ENCODE results near the gene DNASE1L1.

DNASE1L1 gene

DNA sequence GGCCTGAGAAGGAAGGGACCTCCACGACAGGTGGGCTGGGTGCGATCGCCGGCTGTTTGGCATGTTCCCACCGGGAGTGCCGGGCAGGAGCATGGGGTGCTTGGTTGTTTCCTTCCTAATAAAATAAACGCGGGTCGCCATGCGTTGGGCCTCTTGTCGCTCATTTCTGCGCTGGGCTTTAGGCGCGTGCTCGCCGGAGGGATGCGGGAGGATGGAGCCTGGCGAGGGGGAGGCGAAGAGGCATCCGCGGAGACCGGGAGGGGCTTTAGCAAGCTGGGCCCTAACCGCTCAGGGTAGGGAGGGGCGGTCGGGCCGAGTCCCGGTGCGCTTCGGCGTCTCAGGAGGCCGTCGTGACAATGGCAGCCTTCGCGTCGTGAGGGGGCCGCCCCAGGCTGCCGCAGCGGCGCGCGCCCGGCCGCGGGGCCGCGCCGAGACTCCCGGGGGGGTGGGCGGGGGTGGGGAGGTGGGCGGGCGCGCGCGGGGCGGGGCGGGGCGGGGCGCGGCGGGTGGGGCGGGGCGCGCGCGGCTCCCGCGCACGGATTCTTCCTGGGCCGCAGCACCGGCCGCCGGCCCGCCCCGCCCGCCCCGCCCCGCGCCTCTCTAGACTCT is 27.4 kb upstream of the DNASE1L1 start:
- peak; percentile 66 for DNase-seq

DNA sequence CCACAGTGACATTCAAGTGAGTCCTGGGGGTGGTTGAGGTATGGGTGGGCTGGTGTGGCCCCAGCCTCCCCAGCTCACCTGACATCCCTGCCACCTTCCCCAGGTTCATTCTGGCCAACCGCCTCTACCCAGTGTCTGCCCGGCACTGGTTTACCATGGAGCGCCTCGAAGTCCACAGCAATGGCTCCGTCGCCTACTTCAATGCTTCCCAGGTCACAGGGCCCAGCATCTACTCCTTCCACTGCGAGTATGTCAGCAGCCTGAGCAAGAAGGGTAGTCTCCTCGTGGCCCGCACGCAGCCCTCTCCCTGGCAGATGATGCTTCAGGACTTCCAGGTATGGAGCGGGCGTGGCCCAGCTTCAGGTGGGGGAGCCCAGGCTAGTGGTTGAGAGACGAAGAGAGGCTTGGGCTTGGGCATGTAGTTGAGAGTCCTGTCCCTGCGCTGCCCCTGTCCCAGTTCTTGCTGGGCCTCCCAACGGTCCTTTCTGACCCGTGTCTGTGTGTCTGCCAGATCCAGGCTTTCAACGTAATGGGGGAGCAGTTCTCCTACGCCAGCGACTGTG is 26.2 kb upstream of the DNASE1L1 start:
- no peak for DNase-seq

DNA sequence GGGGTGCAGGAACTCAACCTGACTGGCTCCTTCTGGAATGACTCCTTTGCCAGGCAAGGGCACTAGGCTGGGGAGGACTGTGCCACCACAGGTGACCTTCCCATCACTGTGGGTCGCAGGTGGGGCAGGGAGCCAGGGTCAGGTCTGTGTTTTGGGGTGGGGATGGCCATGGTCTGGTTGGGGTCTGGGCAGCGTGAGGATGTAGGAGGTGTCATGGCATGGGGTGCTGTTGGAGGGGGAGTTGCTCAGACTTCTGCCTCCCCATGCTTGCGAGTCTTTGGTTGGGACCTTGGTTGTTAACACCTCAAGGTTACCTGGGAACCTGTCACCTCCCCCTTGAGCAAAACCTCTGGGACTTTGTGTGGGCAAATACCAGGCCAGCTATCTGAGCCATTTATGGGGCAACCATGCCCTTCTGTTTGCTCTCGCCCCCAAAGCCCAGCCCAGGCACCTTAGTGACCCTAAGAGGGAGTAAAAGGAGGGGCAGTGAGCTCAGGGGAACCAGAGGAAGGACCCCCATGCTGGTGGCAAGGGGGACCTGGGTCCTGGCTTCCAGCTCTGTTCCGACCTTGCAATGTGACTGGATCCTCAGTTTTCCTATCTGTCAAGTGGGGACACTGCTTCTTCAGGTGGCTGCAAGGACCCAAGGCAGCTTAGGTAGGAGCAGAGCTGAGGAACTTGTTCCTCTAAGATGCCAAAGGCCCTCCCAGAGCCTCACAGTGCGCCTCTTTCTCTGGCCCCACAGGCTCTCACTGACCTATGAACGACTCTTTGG is 25.5 kb upstream of the DNASE1L1 start:
- DNase-seq, result no peak

DNA sequence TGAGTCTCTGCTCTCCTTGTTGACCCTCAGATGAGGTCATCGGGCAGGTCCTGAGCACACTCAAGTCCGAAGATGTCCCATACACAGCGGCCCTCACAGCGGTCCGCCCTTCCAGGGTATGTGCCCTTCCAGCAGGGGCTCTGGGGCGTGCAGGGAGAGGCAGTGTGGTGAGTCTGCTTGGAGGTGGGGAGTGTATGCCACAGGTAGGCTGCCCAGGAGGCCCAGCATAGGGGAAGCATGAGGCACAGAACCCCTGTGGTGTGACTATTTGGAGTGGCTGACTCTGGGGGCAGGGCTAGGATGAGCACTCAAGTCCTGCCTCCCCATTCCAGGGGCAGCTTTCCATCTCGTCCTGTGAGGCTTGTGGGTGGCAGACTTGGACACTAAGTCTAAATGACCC is 24.6 kb upstream of the DNASE1L1 start:
- DNase-seq, result no peak

DNA sequence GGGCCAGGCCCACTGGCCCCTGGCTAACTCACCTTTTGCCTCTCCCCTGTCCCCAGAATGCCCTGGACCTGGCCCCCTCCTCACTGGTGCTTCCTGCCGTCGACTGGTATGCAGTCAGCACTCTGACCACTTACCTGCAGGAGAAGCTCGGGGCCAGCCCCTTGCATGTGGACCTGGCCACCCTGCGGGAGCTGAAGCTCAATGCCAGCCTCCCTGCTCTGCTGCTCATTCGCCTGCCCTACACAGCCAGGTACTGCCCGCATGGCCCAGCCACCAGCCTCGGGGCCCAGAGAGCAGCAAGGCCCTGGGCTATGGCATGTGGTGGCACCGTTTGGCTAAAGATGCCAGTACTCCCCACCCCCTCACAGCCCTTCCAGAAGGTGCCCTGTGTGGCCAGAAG is 23.2 kb upstream of the DNASE1L1 start:
- DNase-seq, result no peak

DNA sequence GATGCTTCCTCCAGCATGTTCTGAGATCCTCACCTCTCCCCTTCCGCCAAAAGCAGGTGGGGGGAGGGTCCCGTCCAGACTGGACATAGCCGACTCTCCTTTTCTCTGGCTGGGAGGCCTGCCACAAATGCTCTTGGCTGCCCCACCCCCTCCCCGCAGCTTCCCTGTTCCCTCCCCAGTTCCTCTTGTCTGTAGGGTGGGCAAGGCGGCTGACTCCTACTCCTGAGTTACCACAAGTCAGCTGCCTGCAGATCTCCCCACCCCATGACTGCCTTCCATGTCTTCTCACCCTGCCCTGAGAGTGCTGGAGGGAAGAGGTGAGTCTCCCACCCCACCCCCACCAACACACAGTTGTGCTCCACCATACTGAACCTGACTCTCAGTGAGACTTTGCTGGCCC is 22.3 kb upstream of the DNASE1L1 start:
- no peak for DNase-seq

DNA sequence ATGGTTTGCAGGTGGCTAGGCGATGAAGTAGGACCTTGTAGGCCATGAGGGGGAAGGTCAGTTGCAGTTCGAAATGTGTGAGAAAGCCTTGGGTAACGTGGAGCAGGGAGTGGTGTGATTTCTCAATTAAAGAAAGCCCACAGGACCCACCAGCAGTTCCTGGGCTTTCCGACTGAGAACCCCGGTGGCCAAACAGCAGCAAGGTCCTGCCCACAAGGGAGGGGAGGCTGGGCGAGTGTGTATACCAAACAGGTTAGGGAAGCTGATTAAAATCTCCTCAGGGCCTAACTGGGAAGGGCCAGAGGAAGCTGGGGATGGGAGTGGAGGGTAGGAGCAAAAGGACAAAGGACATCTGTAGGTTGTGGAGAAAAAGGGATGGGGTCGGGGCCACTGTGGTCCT is 21.9 kb upstream of the DNASE1L1 start:
- DNase-seq, result no peak

DNA sequence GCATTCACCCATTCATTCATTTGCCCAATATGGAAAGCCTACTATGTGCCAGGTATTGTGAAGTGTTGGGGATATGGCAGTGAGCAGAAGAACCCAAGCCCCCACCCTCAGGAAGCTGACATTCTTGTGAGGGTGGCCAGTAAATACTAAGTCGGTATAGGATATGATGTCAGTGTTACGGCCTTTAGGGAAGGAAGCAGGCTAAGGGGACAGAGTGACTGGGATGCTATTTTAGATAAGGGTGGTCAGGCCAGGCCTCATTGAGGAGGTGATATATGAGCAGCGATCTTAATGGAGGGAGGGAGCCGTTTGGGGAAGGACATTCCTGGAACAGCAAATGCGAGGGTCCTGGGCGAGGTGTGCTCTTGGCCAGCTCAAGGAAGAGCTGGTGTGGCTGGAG is 21.4 kb upstream of the DNASE1L1 start:
- DNase-seq, result no peak

DNA sequence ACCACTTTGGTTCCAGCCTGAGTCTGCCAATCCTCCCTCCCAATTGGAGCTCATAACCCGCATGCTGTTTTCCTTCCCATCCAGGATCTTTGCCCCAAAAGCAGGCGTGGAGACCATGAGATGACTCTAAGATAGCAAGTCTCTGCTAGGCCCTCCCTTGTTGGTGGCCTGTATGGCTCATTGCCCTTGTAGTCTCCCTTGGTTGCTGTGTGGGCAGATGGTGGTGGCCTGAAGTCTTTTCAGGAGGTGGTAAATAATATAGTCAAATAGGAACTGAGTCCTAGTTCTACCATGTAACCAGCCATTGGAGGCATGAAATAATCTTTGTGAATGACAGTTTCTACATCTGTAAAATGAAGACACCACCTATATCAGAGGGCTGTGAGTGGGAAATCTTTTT is 20.7 kb upstream of the DNASE1L1 start:
- no peak for DNase-seq

DNA sequence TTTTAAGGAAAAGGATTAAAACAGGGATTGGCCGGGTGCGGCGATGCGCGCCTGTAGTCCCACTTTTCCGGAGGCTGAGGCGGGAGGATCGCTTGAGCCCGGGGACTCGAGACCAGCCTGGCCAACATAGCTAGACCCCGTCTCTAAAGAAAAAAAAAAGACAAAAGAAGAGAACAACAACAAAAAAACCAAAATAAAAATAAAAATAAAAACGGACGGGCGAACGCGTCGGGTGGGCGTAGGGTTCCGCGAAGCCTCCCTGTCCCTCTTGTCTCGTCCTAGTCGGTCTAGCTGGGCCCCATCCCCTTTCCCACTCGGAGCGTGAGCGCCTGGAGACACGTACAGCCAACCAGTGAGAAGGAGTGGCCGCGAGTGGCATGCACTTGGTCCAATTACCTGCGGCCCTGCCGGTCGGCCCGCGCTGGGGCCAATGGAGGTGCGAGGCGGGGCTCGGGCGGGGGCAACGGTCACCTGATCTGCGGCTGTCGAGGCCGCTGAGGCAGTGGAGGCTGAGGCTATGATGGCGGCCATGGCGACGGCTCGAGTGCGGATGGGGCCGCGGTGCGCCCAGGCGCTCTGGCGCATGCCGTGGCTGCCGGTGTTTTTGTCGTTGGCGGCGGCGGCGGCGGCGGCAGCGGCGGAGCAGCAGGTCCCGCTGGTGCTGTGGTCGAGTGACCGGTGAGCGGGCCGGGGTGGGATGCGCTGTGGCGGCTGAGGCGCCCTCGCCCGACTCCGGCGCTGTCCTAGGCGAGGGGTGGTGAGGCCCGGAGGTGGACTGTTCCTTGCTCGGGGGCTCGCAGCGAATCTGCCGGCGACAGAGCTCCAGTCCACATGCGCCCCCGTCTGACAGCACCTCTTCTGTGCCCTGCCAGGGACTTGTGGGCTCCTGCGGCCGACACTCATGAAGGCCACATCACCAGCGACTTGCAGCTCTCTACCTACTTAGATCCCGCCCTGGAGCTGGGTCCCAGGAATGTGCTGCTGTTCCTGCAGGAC is 19.4 kb upstream of the DNASE1L1 start, which contains the start of gene ATP6AP1:
Gene ATP6AP1 (plus strand): TSS at position 502 of the 996 bp plus-strand sequence. CDS start 16 bp downstream, at position 518.
- peak; percentile 97 for DNase-seq

DNA sequence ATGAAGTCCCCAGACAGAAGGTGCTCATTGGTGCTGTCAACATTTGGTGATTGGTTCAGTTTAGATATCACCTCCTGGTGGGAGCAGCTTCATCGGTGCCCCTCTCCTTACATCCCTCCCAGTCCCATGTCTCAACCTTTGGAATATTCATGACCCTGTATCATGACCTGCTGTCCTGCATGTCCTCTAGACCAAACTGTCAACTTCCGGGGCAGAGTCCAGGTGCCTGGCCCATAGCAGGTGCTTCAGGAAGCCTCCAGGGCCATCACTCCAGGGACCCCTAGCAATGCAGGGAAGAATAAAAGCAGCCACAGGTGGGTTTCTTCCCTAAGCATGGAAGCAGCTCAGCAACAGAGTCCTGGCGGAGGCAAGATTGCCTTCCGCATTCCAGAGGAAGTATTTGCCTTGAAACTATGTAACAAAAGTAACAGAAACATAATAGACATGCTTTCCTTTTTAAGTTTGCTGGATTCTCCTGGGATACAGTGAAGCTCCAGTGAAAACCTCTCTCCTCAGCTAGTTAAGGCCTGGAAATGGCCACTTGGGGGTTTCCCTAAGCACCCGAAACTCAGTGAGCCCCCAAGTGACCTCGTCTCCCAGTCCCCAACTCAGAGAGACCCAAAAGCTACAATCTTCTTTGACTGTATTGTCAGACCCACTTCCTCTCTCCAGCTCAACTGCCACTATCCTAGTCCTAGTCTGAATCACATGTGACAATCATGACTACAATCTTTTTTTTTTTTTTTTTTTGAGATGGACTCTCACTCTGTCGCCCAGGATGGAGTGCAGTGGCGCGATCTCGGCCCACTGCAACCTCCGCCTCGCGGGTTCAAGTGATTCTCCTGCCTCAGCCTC is 18.1 kb upstream of the DNASE1L1 start:
- no peak for DNase-seq

DNA sequence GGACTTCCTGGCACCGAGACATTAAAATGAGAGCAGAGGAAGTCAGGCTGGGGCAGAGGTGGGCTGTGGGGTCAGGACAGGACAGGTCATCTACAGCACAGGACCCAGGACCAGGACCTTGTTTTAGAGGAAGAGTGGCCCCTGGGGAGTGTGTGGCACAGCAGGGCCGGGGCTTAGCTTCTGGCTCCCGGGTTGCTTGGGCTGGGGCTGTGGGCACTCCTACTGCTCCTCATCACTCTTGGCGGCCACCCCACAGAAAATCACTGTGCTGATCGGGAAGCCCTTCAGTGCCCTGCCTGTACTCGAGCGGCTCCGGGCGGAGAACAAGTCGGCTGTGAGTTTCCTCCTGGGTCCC is 11.3 kb upstream of the DNASE1L1 start:
- no peak for DNase-seq

DNA sequence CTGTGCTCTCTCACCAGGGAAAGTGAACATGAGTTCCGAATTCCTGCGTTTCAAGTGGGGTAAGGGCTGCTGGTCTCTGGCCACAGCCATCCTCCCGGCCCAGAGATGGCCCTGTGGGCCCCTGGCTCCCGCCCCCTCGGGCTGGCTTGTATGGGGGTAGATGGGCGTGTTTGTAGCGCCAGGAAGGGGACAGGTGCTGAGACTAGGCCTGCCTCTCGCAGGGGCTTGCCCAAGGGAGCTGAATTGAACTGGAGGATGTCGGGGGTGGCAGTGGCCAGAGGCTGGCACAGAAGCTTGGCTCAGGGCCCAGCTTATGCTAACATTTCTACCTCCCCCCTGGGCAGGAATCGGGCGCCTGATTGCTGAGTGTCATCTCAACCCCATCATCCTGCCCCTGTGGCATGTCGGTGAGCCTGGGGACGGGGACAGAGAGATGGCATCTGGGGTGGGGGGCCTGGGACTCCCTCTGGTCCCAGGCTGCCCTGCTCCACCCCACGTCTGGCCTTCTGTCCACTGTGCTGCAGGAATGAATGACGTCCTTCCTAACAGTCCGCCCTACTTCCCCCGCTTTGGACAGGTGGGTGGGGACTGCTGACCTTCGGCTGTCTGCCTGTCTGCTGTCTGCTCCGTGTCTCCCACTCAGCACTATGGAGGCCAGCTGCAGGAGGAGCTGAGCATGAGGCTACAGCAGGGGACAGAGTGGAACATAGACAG is 10.8 kb upstream of the DNASE1L1 start:
- no peak for DNase-seq

DNA sequence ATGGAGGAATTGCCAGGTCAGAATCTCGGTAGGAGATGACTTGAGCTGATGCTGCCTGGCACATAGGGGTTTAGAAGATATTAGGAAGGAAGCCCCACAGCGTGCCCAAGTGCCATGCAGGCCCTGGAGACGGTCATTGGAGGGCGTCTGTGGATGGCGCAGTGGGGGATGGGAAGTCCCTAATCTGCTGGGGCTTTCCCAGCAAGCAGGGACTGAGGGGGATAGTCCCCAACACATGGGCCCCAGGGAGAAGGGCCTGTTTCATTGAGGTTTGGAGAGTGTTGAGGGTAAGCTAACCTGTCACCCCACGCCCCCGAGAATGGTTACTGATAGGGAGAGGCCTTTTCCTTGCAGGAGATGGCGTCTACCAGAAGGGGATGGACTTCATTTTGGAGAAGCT is 10.1 kb upstream of the DNASE1L1 start:
- no peak for DNase-seq

DNA sequence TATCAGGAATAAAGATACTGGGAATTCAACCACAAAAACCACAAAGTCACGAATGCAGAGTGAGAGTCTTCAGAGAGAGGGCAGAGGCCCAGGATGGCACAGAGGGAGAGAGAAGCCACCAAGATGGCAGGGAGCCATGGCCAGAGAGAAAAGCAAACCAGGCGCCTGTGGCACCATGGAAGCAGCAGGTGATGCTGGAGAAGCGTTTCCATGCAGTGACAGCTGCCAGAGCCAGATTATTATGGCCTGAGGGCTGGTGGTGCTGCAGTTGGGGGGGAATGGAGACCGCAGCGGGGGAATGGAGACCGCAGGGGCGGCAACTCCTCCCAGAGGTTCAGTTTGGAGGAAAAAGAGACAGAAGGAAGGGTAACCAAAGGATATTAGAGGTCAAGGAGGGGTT is 8.1 kb upstream of the DNASE1L1 start:
- DNase-seq, result no peak

DNA sequence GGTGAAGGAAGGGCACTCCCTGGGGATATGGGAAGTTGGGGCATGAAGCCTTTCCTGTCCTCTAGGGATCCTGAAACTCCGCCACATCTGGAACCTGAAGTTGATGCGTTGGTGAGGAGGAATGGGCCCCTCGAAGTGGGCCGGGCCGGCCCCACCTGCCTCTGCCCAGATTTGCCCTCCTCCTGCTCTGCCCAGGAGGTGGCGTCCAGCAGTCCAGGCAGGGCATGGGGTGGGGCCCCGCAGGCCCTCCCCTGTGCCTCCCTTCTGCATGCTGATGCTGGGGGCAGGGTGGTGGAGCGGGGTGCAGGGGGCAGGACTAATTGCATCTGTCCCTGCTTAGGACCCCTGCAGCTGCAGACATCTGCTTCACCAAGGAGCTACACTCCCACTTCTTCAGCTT is 4.1 kb upstream of the DNASE1L1 start:
- DNase-seq, result no peak

DNA sequence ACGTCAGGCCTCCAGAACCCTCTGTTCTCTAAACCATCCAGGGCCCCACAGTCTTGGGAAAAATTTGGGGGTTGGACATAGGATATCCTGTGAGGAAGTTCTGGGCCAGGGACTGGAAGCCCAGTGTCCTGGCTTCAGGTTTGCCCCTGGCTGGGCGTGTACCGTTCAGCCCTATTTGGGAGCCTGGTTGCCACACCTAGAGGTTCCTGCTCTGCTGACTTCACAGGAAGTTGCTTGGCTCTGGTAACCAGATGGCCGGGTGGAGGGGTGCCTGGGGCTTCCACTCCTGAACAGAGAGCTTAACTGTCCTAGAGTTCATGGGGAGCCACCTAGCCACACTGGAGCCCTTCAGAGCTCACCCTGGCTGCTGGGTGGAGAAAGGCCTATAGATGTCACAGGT is 3.4 kb upstream of the DNASE1L1 start:
- DNase-seq, result no peak

DNA sequence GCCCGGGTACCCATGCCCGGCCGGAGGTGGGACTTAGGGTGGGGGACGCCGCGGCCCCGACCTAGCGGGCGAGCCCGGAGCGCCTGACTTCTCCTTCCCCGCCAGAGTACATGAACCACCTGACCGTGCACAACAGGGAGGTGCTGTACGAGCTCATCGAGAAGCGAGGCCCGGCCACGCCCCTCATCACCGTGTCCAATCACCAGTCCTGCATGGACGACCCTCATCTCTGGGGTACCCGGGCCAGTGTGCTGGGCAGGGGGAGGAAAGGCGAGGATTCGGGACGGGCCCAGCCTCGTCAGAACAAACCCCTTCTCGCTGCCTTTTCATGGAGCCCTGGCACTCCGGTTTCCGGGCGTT is 2.9 kb upstream of the DNASE1L1 start:
- peak; percentile 79 for DNase-seq

DNA sequence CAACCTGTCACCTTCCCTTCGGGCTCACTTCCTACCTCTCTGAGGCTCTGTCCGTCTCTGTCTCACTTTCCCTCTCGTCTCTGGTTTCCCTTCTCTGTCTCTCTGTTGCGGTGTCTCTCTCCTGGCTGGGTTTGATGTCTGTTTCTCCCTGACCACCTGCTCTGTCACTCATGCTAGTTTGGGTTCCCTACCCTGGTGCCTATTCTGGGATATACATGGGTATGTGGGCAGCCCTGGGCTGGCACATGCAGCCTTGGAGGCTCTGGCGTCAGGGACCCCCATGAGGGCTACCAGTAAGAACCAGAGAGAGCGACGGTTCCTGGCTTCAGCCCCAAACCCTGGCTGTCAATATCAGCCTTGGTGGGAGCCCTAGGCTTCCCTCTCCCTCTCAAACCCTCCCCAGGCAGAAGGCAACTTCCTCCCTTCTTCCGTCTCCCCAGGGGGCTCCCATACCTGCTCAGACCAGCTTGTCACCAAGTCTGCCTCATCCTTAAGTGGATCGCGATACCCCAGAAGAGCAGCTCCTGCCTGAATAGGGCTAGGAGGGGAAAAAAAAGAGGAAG is 314 bp downstream of the DNASE1L1 start:
- DNase-seq, result no peak

DNA sequence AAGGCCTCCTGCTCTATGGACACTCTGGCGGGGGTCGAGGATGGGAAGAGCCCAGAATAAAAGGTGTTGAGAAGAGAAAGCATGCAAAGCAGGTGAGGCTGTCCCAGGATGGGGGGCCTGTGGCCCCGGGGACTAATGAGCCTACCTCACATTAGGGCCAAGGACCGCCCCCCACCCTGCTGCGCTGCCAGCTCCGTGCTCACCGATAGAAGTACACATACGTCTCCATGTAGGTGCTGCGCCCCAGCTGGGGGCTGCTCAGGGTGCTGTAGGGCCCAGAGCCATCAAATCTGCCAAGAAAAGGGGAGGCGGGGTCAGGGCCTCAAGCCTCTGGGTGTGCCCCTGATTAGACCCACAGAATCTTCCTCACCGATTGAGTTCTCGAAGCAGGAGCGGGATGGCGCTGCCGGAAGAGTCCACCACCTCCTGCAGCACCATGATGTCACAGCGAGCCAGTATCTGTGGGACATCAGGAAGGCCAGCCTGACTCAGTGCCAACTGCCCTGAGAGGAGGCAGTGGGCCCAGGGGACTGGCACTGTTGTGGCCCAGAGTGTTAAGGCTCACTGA is 4.3 kb downstream of the DNASE1L1 start:
- DNase-seq, result no peak

DNA sequence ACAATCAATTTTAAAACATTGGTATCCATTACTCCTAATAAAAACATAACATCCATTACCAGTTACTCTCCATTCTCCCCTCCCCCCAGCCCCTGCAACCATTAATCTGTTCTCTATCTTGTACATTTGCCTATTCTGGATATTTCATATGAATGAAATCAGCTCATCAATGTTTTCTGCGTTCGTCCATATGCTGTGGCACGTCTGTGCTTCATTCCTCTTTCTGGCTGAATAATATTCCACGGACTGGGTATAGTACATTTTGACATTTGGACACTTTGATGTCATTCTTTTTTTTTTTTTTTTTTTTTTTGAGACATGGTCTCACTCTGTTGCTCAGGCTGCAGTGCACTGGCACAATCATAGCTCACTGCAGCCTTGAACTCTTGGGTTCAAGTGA is 5.2 kb downstream of the DNASE1L1 start:
- no peak for DNase-seq
